MM.1S (cell line): ENCODE measurements around the gene LETM1.

Experiments
- DNase-seq: peaks from one replicate; pipeline ENCODE4 v3.0.0-alpha.2; 2015
- H2AFZ ChIP-seq: fragments of 300-600 bp; sonication (generic); 2 replicates; pipeline ENCODE4 v1.6.0; 2016; ENCODE audit warnings: antibody characterized with exemption, low read length
- H3F3A ChIP-seq: fragments of 300-600 bp; sonication (generic); 2 replicates; pipeline ENCODE4 v1.6.1; 2016; ENCODE audit warnings: mild to moderate bottlenecking, antibody characterized with exemption, low read length, moderate library complexity, mixed read lengths; ENCODE audit not compliant: insufficient read depth
- H3K27ac ChIP-seq: fragments of 300-600 bp; sonication (generic); 2 replicates; pipeline ENCODE4 v1.5.1; 2016; ENCODE audit warnings: mild to moderate bottlenecking, low read length
- H3K27me3 ChIP-seq: fragments of 300-600 bp; sonication (generic); replicated peaks from 2 replicates; pipeline ENCODE4 v1.6.0; 2016; ENCODE audit warnings: low read length; ENCODE audit not compliant: insufficient read depth
- H3K36me3 ChIP-seq: fragments of 300-600 bp; sonication (generic); replicated peaks from 2 replicates; pipeline ENCODE4 v1.6.1; 2016; ENCODE audit warnings: mild to moderate bottlenecking, low read length, mixed read lengths; ENCODE audit not compliant: insufficient read depth
- H3K4me1 ChIP-seq: fragments of 300-600 bp; sonication (generic); 2 replicates; pipeline ENCODE4 v1.6.1; 2016; ENCODE audit warnings: low read length, mixed read lengths
- H3K4me2 ChIP-seq: fragments of 300-600 bp; sonication (generic); 2 replicates; pipeline ENCODE4 v1.6.0; 2016; ENCODE audit warnings: low read depth, low read length
- H3K4me3 ChIP-seq: fragments of 300-600 bp; sonication (generic); 2 replicates; pipeline ENCODE4 v1.5.1; 2016; ENCODE audit warnings: low read length, mixed read lengths
- H3K79me2 ChIP-seq: fragments of 300-600 bp; sonication (generic); 2 replicates; pipeline ENCODE4 v1.6.1; 2016; ENCODE audit warnings: mixed run types, low read length, mixed read lengths
- H3K9ac ChIP-seq: fragments of 300-600 bp; sonication (generic); 2 replicates; pipeline ENCODE4 v1.6.1; 2016; ENCODE audit warnings: low read length, mixed read lengths
- H3K9me2 ChIP-seq: fragments of 300-600 bp; sonication (generic); replicated peaks from 2 replicates; pipeline ENCODE4 v1.6.1; 2016; ENCODE audit warnings: mild to moderate bottlenecking, low read length, mixed read lengths; ENCODE audit not compliant: insufficient read depth
- H3K9me3 ChIP-seq: fragments of 300-600 bp; sonication (generic); replicated peaks from 2 replicates; pipeline ENCODE4 v1.6.1; 2016; ENCODE audit warnings: mild to moderate bottlenecking, low read length, mixed read lengths; ENCODE audit not compliant: insufficient read depth
- H4K20me1 ChIP-seq: fragments of 300-600 bp; sonication (generic); 2 replicates; pipeline ENCODE4 v1.6.1; 2016; ENCODE audit warnings: mild to moderate bottlenecking, low read length, moderate library complexity, mixed read lengths; ENCODE audit not compliant: insufficient read depth
- EZH2 ChIP-seq: fragments of 300-600 bp; sonication (generic); optimal IDR thresholded peaks from 2 replicates; pipeline ENCODE3; 2017; ENCODE audit warnings: low read depth, mild to moderate bottlenecking, antibody characterized with exemption, low read length, mixed read lengths
- EZH2phosphoT487 ChIP-seq: fragments of 300-600 bp; sonication (generic); IDR thresholded peaks from 2 replicates; pipeline ENCODE4 v1.6.1; 2018; ENCODE audit warnings: antibody characterized with exemption, low read length
- TF ChIP-seq, protein P1 (sequence below): fragments of 300-600 bp; sonication (generic); IDR thresholded peaks from 2 replicates; pipeline ENCODE4 v1.5.1; 2016; ENCODE audit warnings: antibody characterized with exemption, low read length, mixed read lengths

LETM1 gene

DNA sequence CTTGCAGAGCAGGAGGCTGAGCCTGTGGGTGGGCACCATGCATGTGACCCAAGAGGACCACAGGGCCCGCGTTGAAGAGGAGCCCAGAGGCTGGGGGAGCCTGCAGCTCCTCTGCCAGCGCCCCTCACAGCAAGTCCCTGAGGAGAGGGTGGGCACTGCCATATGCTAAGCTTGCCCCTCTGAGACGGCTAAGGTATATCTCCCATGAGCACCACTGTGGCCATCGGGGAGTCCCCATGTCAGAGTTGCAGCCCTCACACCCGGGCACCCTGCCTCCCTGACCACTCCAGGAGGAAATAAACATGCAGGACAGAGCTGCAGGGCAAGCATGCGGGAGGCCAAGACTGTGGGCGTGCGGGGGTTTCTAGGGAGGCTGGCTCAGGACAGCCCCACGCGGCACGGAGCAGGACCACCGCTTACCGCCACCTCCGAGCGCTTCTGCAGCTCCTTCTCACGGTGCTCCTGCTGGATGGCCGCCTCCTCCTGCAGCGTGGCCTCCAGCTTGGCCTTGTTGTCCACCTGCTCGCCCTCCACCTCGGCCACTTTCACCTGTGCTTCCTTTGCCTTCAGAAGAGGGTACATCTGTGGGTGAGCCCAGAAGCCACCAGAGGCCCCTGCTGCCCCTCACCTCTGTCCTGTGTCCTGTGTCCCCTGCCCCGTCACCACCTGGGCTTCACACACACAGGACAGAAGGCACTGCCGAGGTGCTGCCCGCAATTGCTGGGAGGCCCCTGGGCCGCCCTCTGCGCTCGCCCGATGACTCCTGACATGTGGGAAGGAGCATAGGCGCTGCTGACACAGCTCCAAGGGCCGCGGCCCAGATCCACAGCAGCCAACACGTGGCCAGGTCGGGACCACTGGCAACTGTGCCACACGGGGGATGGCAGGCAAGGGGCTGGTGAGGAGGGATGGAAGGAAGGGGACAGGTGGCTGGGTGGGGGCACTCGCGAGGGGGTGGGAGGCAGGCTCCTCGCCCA, 33.1 kb downstream of the LETM1 start:
- H3K9ac ChIP-seq = no peak overlapping the region
- no peaks in the 10 kb centered on the region for H3K36me3 ChIP-seq
- H3K4me3 ChIP-seq = no peak overlapping the region
- H3K4me1 ChIP-seq = no peaks in the 10 kb centered on the region
- no peaks in the 10 kb centered on the region for H3K9me2 ChIP-seq
- no peaks in the 10 kb centered on the region for H3K27me3 ChIP-seq
- no peaks in the 10 kb centered on the region for H3F3A ChIP-seq
- no peak for DNase-seq
- H3K4me2 ChIP-seq = no peak overlapping the region
- H3K79me2 ChIP-seq = no peaks in the 10 kb centered on the region
- no peaks in the 10 kb centered on the region for H3K9me3 ChIP-seq
- no peak for TF ChIP-seq EZH2phosphoT487
- TF ChIP-seq, protein P1, sequence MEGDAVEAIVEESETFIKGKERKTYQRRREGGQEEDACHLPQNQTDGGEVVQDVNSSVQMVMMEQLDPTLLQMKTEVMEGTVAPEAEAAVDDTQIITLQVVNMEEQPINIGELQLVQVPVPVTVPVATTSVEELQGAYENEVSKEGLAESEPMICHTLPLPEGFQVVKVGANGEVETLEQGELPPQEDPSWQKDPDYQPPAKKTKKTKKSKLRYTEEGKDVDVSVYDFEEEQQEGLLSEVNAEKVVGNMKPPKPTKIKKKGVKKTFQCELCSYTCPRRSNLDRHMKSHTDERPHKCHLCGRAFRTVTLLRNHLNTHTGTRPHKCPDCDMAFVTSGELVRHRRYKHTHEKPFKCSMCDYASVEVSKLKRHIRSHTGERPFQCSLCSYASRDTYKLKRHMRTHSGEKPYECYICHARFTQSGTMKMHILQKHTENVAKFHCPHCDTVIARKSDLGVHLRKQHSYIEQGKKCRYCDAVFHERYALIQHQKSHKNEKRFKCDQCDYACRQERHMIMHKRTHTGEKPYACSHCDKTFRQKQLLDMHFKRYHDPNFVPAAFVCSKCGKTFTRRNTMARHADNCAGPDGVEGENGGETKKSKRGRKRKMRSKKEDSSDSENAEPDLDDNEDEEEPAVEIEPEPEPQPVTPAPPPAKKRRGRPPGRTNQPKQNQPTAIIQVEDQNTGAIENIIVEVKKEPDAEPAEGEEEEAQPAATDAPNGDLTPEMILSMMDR = no peak
- no peak for TF ChIP-seq EZH2
- H3K27ac ChIP-seq = no peak overlapping the region
- no peaks in the 10 kb centered on the region for H4K20me1 ChIP-seq
- no peak overlapping the region for H2AFZ ChIP-seq

DNA sequence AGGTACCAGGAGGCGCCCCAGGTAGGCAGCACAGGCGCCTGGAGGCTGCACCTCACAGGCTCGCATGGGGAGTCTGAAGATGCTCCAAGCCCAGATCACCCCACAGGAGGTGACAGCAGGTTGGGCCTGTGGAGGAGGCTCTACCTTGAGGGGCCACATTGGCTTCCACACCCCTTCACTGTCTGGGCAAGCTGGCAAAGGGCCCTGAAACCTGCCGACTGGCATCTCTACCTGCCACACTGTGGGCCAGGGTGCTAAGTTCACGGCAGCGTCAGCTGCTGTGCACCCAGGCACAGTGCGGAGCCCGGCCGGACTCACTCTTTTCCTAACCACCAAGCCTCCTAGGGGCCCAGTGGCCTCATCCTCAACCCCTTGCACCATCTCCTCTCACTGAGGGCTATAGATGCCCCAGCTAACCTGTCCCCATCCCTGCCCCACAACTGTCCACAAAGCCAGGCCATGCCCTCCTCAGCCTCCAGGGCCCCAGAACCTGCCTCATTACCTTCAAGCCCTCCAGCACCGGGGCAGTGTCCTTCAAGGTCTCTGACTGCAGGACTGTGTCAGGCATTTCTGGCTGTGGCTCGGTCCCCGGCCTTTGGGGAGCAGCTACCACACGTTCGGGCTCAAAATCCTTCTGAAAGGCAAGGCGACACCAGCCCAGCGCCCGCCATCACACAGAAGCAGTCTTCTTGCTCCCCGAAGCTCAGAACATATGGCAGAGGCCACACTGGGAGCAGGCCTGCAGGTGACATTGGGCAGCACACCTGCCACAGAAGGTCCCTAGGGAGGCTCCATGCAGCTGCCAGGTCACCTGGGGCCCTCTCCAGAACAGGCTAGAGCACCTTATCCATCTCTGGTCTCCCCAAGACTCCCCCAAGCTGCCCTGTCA, 34.0 kb downstream of the LETM1 start:
- no peaks in the 10 kb centered on the region for H3K36me3 ChIP-seq

DNA sequence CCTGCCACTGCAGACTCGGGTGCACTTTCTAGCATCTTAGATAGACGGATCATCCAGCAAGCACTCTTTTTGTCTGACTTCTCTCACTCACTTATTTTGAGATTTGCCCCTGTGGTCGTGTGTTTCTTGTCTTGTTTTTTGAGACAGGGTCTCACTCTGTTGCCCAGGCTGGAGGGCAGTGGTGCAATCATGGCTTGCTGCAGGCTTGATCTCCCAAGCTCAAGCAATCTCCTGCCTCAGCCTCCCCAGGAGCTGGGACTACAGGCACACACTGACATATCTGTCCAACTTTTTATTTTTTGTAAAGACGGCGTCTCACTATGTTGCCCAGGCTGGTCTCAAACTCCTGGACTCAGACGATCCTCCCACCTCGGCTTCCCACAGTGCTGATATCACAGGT, 36.1 kb downstream of the LETM1 start:
- Histone ChIP-seq H2AFZ (no peak overlapping the region), H3K4me2 (no peak overlapping the region), H3K4me3 (no peak overlapping the region), H3K9ac (no peak overlapping the region), H3K9me3 (no peaks in the 10 kb centered on the region), H3K79me2 (no peaks in the 10 kb centered on the region), H3K27ac (no peak overlapping the region), H3F3A (no peaks in the 10 kb centered on the region), H3K27me3 (no peaks in the 10 kb centered on the region), H4K20me1 (no peaks in the 10 kb centered on the region), H3K4me1 (no peaks in the 10 kb centered on the region), H3K36me3 (0 out of 2 replicates have a peak, but pooled peaks cover 3% of the 10 kb centered on the region), H3K9me2 (no peaks in the 10 kb centered on the region)
- DNase-seq = no peak
- TF ChIP-seq, protein P1 = no peak
- TF ChIP-seq EZH2phosphoT487 (no peak), EZH2 (no peak)

More for the DNA sequence above, 34.0 kb downstream of the LETM1 start:
- no peaks in the 10 kb centered on the region for H3K4me1 ChIP-seq
- DNase-seq = no peak
- no peaks in the 10 kb centered on the region for H3K79me2 ChIP-seq
- no peaks in the 10 kb centered on the region for H3K27me3 ChIP-seq
- H3K4me2 ChIP-seq = no peak overlapping the region
- H3K4me3 ChIP-seq = no peak overlapping the region
- H4K20me1 ChIP-seq = no peaks in the 10 kb centered on the region
- no peaks in the 10 kb centered on the region for H3K9me2 ChIP-seq
- no peak overlapping the region for H2AFZ ChIP-seq
- no peak overlapping the region for H3K27ac ChIP-seq
- no peaks in the 10 kb centered on the region for H3F3A ChIP-seq
- H3K9me3 ChIP-seq = no peaks in the 10 kb centered on the region
- no peak overlapping the region for H3K9ac ChIP-seq
- TF ChIP-seq EZH2 = no peak
- TF ChIP-seq, protein P1 = no peak
- TF ChIP-seq EZH2phosphoT487 = no peak
